ENCODE data around the gene ZMYND8. TPM values are rescaled to one million over a fixed set of nuclear protein-coding genes. Genes with fewer than 3 reads are reported as not detected.

ZMYND8 gene
- total RNA-seq, 2 donors from 2014 or later, result 22.0 to 35.3 TPM

DNA sequence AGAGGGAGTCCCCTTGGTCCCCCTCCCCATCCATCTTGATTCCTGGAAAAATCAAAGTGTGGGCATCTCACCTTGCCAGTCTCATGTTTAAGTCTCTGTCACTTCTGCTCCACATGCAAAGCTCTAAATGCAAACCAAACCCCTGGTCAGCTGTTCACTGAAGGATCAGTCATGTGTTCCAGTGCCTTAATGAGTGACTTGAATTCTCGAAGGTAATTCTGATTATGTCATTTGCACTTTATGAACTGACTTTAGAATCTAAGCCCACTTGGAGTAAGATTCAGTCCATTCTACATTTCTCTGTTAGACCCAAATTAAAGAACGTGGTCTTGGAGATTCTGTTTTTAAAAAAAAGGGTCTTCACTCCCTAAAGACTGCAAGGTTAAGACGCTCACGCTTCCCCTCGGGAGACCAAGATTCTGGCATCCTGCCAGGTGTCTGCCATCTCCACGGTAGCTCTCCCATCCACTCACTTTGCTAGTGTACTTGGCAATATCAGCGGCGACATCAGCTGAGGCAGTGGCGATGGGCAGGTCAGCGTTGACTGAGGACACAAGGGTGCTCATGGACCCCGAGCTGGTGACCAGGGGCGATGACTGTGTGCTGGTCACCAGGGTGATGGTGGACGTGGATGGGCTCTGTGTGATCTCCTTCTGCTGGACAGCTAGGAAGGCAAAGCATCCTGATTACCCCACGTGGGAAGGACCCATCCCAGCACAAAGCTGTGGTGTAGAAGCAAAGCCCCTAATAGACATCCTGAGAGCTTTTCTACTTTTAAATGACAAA lies 120.5 kb downstream of the ZMYND8 start:
- TF ChIP-seq, protein P1, sequence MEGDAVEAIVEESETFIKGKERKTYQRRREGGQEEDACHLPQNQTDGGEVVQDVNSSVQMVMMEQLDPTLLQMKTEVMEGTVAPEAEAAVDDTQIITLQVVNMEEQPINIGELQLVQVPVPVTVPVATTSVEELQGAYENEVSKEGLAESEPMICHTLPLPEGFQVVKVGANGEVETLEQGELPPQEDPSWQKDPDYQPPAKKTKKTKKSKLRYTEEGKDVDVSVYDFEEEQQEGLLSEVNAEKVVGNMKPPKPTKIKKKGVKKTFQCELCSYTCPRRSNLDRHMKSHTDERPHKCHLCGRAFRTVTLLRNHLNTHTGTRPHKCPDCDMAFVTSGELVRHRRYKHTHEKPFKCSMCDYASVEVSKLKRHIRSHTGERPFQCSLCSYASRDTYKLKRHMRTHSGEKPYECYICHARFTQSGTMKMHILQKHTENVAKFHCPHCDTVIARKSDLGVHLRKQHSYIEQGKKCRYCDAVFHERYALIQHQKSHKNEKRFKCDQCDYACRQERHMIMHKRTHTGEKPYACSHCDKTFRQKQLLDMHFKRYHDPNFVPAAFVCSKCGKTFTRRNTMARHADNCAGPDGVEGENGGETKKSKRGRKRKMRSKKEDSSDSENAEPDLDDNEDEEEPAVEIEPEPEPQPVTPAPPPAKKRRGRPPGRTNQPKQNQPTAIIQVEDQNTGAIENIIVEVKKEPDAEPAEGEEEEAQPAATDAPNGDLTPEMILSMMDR (IDR thresholded peaks at IDR 0.05), result no peak
- DNase-seq (ENCODE audit: low spot score), result no peak
- peaks cover 0 to 9% of the 10 kb centered on the region in 2 donors for H3K4me1 ChIP-seq
- H3K27me3 ChIP-seq, result no peaks in the 10 kb centered on the region
- no peak overlapping the region for H3K4me3 ChIP-seq
- H3K27ac ChIP-seq, result no peak overlapping the region
- peaks cover 67% of the 10 kb centered on the region for H3K36me3 ChIP-seq
- H3K9me3 ChIP-seq, result no peaks in the 10 kb centered on the region

DNA sequence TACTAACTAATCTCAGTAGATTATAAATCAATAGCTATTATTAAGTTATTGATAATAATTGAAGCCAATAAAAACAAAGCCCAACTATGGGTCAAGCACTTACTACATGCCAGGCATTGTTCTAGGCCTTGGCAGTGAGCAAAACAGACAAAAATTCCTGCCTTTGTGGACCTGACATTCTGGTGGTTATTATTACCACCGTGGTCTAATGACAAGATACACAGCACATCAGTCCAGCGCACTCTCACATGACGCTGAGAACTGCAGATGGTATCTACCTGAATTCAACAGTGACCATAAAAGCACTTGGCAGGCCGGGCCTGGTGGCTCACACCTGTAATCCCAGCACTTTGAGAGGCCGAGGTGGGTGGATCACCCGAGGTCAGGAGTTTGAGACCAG lies 121.4 kb downstream of the ZMYND8 start:
- peaks cover 0 to 13% of the 10 kb centered on the region in 2 donors for H3K4me1 ChIP-seq
- H3K27ac ChIP-seq, result no peak overlapping the region
- H3K27me3 ChIP-seq, result no peaks in the 10 kb centered on the region
- no peaks in the 10 kb centered on the region for H3K9me3 ChIP-seq
- H3K4me3 ChIP-seq, result no peak overlapping the region
- DNase-seq (ENCODE audit: low spot score), result no peak
- H3K36me3 ChIP-seq, result peaks cover 67% of the 10 kb centered on the region
- TF ChIP-seq, protein P1 (IDR thresholded peaks at IDR 0.05), result no peak

- TF ChIP-seq, protein P1 (IDR thresholded peaks at IDR 0.05), result no peak
- Histone ChIP-seq H3K4me1 (peaks cover 0 to 13% of the 10 kb centered on the region in 2 donors), H3K27ac (no peak overlapping the region), H3K27me3 (no peaks in the 10 kb centered on the region), H3K36me3 (peaks cover 66% of the 10 kb centered on the region), H3K9me3 (no peaks in the 10 kb centered on the region), H3K4me3 (no peak overlapping the region)
- no peak for DNase-seq (ENCODE audit: low spot score)
Measured at GRCh38 chr20:47233333-47234188, 122.9 kb downstream of the ZMYND8 start.

GRCh38 chr20:47232518-47232917 lies 124.0 kb downstream of the ZMYND8 start:
- Histone ChIP-seq H3K4me3 (no peak overlapping the region), H3K27me3 (no peaks in the 10 kb centered on the region), H3K36me3 (peaks cover 60% of the 10 kb centered on the region), H3K9me3 (no peaks in the 10 kb centered on the region), H3K4me1 (peaks cover 0 to 13% of the 10 kb centered on the region in 2 donors), H3K27ac (no peak overlapping the region)
- TF ChIP-seq, protein P1 (IDR thresholded peaks at IDR 0.05), result no peak
- no peak for DNase-seq (ENCODE audit: low spot score)

DNA sequence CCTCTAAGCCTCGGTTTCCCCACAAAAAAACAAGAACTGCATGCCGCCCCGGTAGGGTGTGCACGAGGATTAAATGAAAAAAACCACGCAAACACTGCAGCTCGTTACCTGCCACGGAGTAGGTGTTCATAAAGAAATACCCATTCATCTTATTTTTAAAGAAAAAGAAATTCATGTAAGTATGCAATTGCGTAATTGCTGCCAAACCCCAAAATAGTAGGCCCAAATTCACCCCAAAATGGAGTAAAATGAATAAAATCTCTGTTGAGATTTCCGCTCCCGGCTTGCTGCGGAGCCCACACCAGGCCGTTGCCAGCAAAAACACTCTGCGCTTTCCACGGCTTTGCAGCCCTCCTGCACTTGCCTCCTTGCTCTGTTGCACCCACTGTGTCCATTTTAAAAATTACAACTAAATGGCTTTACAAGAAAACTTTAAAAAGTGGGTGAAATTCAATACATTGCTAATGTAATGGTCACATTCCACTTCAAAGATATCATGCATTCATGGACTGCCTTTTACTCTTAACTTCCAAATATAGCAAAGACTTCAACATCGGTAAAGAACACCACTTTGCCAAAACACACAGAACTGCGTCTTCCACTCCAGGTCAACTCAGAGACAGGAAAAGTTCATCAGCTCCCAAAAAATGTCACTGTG lies 125.0 kb downstream of the ZMYND8 start:
- TF ChIP-seq, protein P1 (IDR thresholded peaks at IDR 0.05), result no peak
- no peak overlapping the region for H3K4me3 ChIP-seq
- H3K36me3 ChIP-seq, result peaks cover 63% of the 10 kb centered on the region
- no peaks in the 10 kb centered on the region for H3K9me3 ChIP-seq
- peaks cover 0 to 13% of the 10 kb centered on the region in 2 donors for H3K4me1 ChIP-seq
- H3K27me3 ChIP-seq, result no peaks in the 10 kb centered on the region
- no peak overlapping the region for H3K27ac ChIP-seq
- no peak for DNase-seq (ENCODE audit: low spot score)

Data from right atrium auricular region (tissue), 2 donors.